Measurements from ENCODE around the gene PDZD8. TPM values are rescaled to one million over a fixed set of nuclear protein-coding genes. Genes with fewer than 3 reads are reported as not detected.

The PDZD8 gene
- total RNA-seq, 1 donor from 2014 or later: 21.0 TPM

GRCh38 chr10:117419159-117419558 lies 43.9 kb upstream of the PDZD8 start:
- Histone ChIP-seq H3K27me3 (no peaks in the 10 kb centered on the region), H3K4me1 (no peaks in the 10 kb centered on the region), H3K36me3 (no peaks in the 10 kb centered on the region), H3K27ac (no peak overlapping the region), H3K4me3 (no peak overlapping the region), H3K9me3 (no peaks in the 10 kb centered on the region)
- no peak for TF ChIP-seq CTCF (IDR thresholded peaks at IDR 0.05)
- intact Hi-C loops (cut with DNase I): no loop called here
- DNase-seq (ENCODE audit: low spot score in 2 of 2): no peak

GRCh38 chr10:117418121-117418520 lies 42.9 kb upstream of the PDZD8 start:
- Histone ChIP-seq H3K27me3 (no peaks in the 10 kb centered on the region), H3K9me3 (no peaks in the 10 kb centered on the region), H3K4me1 (no peaks in the 10 kb centered on the region), H3K4me3 (no peak overlapping the region), H3K27ac (no peak overlapping the region), H3K36me3 (no peaks in the 10 kb centered on the region)
- intact Hi-C loops (cut with DNase I): no loop called here
- DNase-seq (ENCODE audit: low spot score in 2 of 2): no peak
- no peak for TF ChIP-seq CTCF (IDR thresholded peaks at IDR 0.05)

GRCh38 chr10:117417196-117417595 lies 42.0 kb upstream of the PDZD8 start:
- Histone ChIP-seq H3K36me3 (no peaks in the 10 kb centered on the region), H3K4me3 (no peak overlapping the region), H3K4me1 (no peaks in the 10 kb centered on the region), H3K27me3 (no peaks in the 10 kb centered on the region), H3K9me3 (no peaks in the 10 kb centered on the region), H3K27ac (no peak overlapping the region)
- DNase-seq (ENCODE audit: low spot score in 2 of 2): no peak
- intact Hi-C loops (cut with DNase I): no loop called here
- no peak for TF ChIP-seq CTCF (IDR thresholded peaks at IDR 0.05)

GRCh38 chr10:117413928-117414618 lies 38.8 kb upstream of the PDZD8 start:
- intact Hi-C loops (cut with DNase I): no loop called here
- Histone ChIP-seq H3K4me3 (no peak overlapping the region), H3K4me1 (no peaks in the 10 kb centered on the region), H3K36me3 (no peaks in the 10 kb centered on the region), H3K27me3 (no peaks in the 10 kb centered on the region), H3K9me3 (no peaks in the 10 kb centered on the region), H3K27ac (no peak overlapping the region)
- TF ChIP-seq CTCF (IDR thresholded peaks at IDR 0.05): no peak
- DNase-seq (ENCODE audit: low spot score in 2 of 2): no peak

GRCh38 chr10:117412469-117413010 lies 37.3 kb upstream of the PDZD8 start:
- TF ChIP-seq CTCF (IDR thresholded peaks at IDR 0.05): no peak
- Histone ChIP-seq H3K9me3 (no peaks in the 10 kb centered on the region), H3K27me3 (no peaks in the 10 kb centered on the region), H3K27ac (no peak overlapping the region), H3K4me3 (no peak overlapping the region), H3K4me1 (no peaks in the 10 kb centered on the region), H3K36me3 (no peaks in the 10 kb centered on the region)
- no peak for DNase-seq (ENCODE audit: low spot score in 2 of 2)
- intact Hi-C loops (cut with DNase I): no loop called here

All from ascending aorta (tissue), 2 donors.